Natural killer cell (primary cell): Measurements from ENCODE around the gene SRP9. TPM values are rescaled to one million over a fixed set of nuclear protein-coding genes. Genes with fewer than 3 reads are reported as not detected.

Experiments used
- ATAC-seq, 3 donors: fragments of 150-1000 bp in 2 of 3; fragments of 200-7000 bp in 1 of 3; cut with Tn5 transposase; 1 replicate in 1 of 3; 2 replicates in 2 of 3; pipeline ENCODE4 v1.10.0; 2021; ENCODE audit warnings: mild to moderate bottlenecking in 2 of 3, moderate library complexity in 2 of 3
- DNase-seq, 2 donors: peaks; one replicate each; pipeline versions ENCODE4 v3.0.0 to v3.0.0-alpha.2; 2013 to 2021; ENCODE audit warnings: mixed read lengths in 1 of 2
- H3K27ac ChIP-seq: one replicate; pipeline ENCODE4 v1.5.1; 2013; ENCODE audit warnings: mild to moderate bottlenecking, low read length
- H3K27me3 ChIP-seq: one replicate; pipeline ENCODE4 v1.6.1; 2013; ENCODE audit warnings: low read length; ENCODE audit not compliant: control insufficient read depth, insufficient read depth
- H3K36me3 ChIP-seq: one replicate; pipeline ENCODE4 v1.6.1; 2013; ENCODE audit warnings: low read length; ENCODE audit not compliant: control insufficient read depth, insufficient read depth
- H3K4me1 ChIP-seq: one replicate; pipeline ENCODE4 v1.6.1; 2013; ENCODE audit warnings: low read length; ENCODE audit not compliant: control insufficient read depth, insufficient read depth
- H3K4me3 ChIP-seq: one replicate; pipeline ENCODE4 v1.5.1; 2013; ENCODE audit warnings: low read length
- H3K9me3 ChIP-seq: one replicate; pipeline ENCODE4 v1.6.1; 2013; ENCODE audit warnings: low read length; ENCODE audit not compliant: control insufficient read depth, insufficient read depth
- H3K27ac Mint-ChIP-seq, 2 donors: one replicate each; pipeline ENCODE4 v1.8.0; 2022; ENCODE audit warnings: mild to moderate bottlenecking in 2 of 2, mixed read lengths in 2 of 2, moderate library complexity in 1 of 2
- H3K27me3 Mint-ChIP-seq, 2 donors: one replicate each; pipeline ENCODE4 v1.8.0; 2022; ENCODE audit warnings: low read depth in 2 of 2, mixed read lengths in 2 of 2
- H3K36me3 Mint-ChIP-seq: one replicate; pipeline ENCODE4 v1.8.0; 2022; ENCODE audit warnings: mixed read lengths
- H3K4me1 Mint-ChIP-seq, 2 donors: one replicate each; pipeline ENCODE4 v1.8.0; 2022; ENCODE audit warnings: mixed read lengths in 2 of 2
- H3K4me3 Mint-ChIP-seq: one replicate; pipeline ENCODE4 v1.8.0; 2022; ENCODE audit warnings: mild to moderate bottlenecking, moderate library complexity, mixed read lengths
- H3K9me3 Mint-ChIP-seq, 2 donors: one replicate each; pipeline ENCODE4 v1.8.0; 2022; ENCODE audit warnings: mixed read lengths in 2 of 2
- WGBS: methylation state at CpG from one replicate; pipeline ENCODE4 v1.1.7; 2013; ENCODE audit warnings: missing lambda C conversion rate; ENCODE audit not compliant: insufficient coverage; 5-methylcytosine and 5-hydroxymethylcytosine counted together
- intact Hi-C: fragments of 100-400 bp; cut with micrococcal nuclease; formaldehyde crosslinking; loops from one replicate; pipeline ENCODE4 v1.14.2; 2022
- total RNA-seq, 4 donors: library from RNA; stranded (reverse); fragments of 120-200 nt in 1 of 4; gene quantifications; one replicate each; pipeline versions ENCODE4 v1.2.3 to v1.2.4, GENCODE V29; 2013 to 2022
- TF ChIP-seq, protein P1 (sequence below): fragments of 200-600 bp; IDR thresholded peaks from one replicate; pipeline ENCODE4 v1.8.0; 2022; ENCODE audit warnings: antibody characterized with exemption

The SRP9 gene
- total RNA-seq, 3 donors from 2014 or later (not counting 1 experiment from before 2014, with no cell fraction given) = 83.1 to 116 (median 93.0) TPM

DNA sequence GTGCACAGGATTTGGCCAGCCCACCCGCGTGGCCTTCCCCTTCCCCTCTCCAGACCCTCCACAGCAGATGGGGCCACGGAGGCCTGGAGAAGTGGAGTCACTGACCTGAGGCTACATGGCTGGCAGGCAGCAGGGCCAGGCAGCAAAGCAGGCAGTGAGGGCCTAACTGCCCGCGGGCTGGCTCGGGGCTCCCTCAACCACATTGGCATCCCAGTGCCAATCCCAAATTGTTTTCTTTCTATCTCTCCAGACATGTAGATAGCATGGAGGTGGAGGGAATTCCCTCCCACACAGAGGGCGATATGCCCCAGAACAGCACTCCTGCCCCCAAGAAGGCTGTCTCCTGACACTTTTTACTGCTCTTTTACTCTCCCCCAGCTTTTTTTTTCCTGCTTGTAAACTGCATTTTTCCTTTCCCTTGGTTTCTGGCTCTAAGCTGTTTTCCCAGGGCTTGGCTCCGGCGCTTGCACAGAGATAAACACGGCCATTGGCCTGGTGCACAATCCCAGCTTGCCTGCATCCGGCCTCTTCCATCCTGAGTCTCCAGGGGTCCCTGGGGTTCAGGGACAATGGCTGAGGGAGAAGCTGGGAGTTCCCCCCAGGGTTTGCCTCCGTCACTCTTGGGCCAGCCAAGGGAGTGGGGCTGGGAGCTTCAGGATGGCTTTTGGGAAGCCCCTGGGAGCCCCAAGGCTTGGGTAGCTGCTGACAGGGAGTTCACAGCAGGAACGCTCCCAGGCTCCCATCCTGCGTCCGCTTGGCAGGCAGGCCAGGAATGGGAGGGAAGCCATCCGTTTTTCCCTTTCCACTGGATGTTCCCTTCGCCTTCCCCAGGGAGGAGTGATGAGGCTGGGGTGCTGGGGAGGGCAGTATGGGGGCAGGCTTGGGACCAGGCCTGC is 39.3 kb downstream of the SRP9 start:
- ATAC-seq (no peak), DNase-seq (no peak)
- no peaks in the 10 kb centered on the region for H3K27me3 Mint-ChIP-seq
- no peak overlapping the region for H3K4me3 ChIP-seq
- no peaks in the 10 kb centered on the region for H3K27me3 ChIP-seq
- H3K27ac ChIP-seq = no peak overlapping the region
- intact Hi-C loops = no loop called here
- H3K36me3 ChIP-seq = no peaks in the 10 kb centered on the region
- H3K9me3 Mint-ChIP-seq = no peaks in the 10 kb centered on the region
- no peaks in the 10 kb centered on the region for H3K4me1 Mint-ChIP-seq
- H3K27ac Mint-ChIP-seq = no peak overlapping the region
- WGBS = 94% methylated on average over 17 of the region's 17 CpGs
- H3K4me1 ChIP-seq = no peaks in the 10 kb centered on the region
- no peaks in the 10 kb centered on the region for H3K36me3 Mint-ChIP-seq
- TF ChIP-seq, protein P1, sequence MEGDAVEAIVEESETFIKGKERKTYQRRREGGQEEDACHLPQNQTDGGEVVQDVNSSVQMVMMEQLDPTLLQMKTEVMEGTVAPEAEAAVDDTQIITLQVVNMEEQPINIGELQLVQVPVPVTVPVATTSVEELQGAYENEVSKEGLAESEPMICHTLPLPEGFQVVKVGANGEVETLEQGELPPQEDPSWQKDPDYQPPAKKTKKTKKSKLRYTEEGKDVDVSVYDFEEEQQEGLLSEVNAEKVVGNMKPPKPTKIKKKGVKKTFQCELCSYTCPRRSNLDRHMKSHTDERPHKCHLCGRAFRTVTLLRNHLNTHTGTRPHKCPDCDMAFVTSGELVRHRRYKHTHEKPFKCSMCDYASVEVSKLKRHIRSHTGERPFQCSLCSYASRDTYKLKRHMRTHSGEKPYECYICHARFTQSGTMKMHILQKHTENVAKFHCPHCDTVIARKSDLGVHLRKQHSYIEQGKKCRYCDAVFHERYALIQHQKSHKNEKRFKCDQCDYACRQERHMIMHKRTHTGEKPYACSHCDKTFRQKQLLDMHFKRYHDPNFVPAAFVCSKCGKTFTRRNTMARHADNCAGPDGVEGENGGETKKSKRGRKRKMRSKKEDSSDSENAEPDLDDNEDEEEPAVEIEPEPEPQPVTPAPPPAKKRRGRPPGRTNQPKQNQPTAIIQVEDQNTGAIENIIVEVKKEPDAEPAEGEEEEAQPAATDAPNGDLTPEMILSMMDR = no peak
- no peaks in the 10 kb centered on the region for H3K9me3 ChIP-seq
- no peak overlapping the region for H3K4me3 Mint-ChIP-seq

DNA sequence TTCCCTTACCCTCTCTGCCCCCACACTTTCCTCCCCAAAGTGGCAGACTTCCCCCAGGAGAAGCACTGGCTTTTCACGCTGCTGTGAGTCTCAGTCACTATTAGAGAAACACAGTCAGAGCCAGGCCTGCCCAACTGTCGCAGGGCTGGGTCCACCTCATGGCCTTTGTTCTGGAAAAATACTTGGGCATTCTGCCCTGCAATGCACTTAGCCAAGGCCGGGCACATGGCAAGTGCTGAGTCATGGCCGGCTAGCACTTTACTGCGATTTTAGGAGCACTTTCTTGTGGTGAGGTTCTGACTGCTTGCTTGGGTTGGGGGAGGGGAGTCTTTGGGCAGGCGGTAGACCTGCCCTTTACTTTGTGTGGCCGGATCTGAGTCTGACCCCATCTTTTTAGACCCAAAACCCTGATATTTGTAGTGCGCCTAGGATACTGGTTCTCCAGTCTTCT is 40.0 kb downstream of the SRP9 start:
- Mint-ChIP-seq H3K27me3 (no peaks in the 10 kb centered on the region), H3K36me3 (no peaks in the 10 kb centered on the region), H3K9me3 (no peaks in the 10 kb centered on the region), H3K27ac (no peak overlapping the region), H3K4me3 (no peak overlapping the region), H3K4me1 (no peaks in the 10 kb centered on the region)
- no peaks in the 10 kb centered on the region for H3K4me1 ChIP-seq
- H3K4me3 ChIP-seq = no peak overlapping the region
- TF ChIP-seq, protein P1 = no peak
- no peaks in the 10 kb centered on the region for H3K27me3 ChIP-seq
- no peaks in the 10 kb centered on the region for H3K9me3 ChIP-seq
- intact Hi-C loops = no loop called here
- 58% methylated on average over 8 of the region's 8 CpGs for WGBS
- H3K36me3 ChIP-seq = no peaks in the 10 kb centered on the region
- ATAC-seq (no peak), DNase-seq (no peak)
- H3K27ac ChIP-seq = no peak overlapping the region

DNA sequence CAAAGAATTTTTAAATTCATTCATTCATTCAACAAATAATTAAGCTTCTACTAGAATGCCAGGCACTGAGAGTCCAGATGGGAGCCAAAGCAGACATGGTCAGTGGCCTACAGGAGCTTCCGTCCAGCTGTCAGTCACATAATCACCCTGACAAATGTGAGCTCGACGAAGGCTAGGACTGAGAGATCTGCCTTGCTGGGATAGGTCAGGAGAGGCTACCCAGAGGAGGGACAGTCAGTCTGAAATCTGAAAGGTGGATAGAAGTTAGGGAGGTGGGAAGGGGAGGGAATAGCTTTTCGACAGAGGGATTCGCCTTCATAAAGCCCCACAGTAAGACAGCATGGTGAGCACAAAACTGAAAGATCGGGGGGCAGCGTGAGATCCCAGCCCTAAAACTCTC is 40.6 kb downstream of the SRP9 start:
- ATAC-seq = no peak
- no peaks in the 10 kb centered on the region for H3K36me3 ChIP-seq
- H3K27me3 ChIP-seq = no peaks in the 10 kb centered on the region
- no peak overlapping the region for H3K27ac Mint-ChIP-seq
- 75% methylated on average over 5 of the region's 7 CpGs for whole genome bisulfite sequencing
- H3K9me3 ChIP-seq = no peaks in the 10 kb centered on the region
- no peaks in the 10 kb centered on the region for H3K36me3 Mint-ChIP-seq
- H3K4me1 Mint-ChIP-seq = no peaks in the 10 kb centered on the region
- H3K4me3 Mint-ChIP-seq = no peak overlapping the region
- DNase-seq = no peak
- TF ChIP-seq, protein P1 = no peak
- no peaks in the 10 kb centered on the region for H3K27me3 Mint-ChIP-seq
- H3K4me3 ChIP-seq = no peak overlapping the region
- H3K9me3 Mint-ChIP-seq = no peaks in the 10 kb centered on the region
- no peaks in the 10 kb centered on the region for H3K4me1 ChIP-seq
- intact Hi-C loops = no loop called here
- no peak overlapping the region for H3K27ac ChIP-seq
